Cardiac septum (tissue), 1 donor: ENCODE measurements around the gene TUBA3D. TPM values are rescaled to one million over a fixed set of nuclear protein-coding genes. Genes with fewer than 3 reads are reported as not detected.
"Not testable (repeated sequence)": the region's sequence is repeated elsewhere in the genome, so short reads cannot be mapped to it uniquely, and the experiment has no call there.

ENCODE experiments used
- DNase-seq: peaks from one replicate; pipeline ENCODE4 v3.0.0-alpha.2; 2020; ENCODE audit warnings: low spot score
- intact Hi-C: fragments of 100-400 bp; cut with DNase I; formaldehyde crosslinking; loops from one replicate; pipeline ENCODE4 v1.14.0; 2022
- total RNA-seq: library from RNA; stranded (reverse); fragmentation: NEBNext Ultra II Directional; extraction: Animal tissue kit (Norgen Biotek cat#: 25700); gene quantifications from one replicate; pipeline ENCODE4 v1.2.1, GENCODE V29; 2021
- donor health status: DM: no; HTN: no; CAD: no.

The TUBA3D gene
- total RNA-seq, 1 donor from 2014 or later: 4.0 TPM

GRCh38 chr2:131511291-131511968 lies 35.5 kb downstream of the TUBA3D start:
- DNase-seq: not testable (repeated sequence)
- intact Hi-C loops: loop anchor here (5.0 kb wide), 1 partner anchor 99 kb away; no protein-coding TSS in a partner anchor

- intact Hi-C loops: loop anchor here (5.0 kb wide), 1 partner anchor 100 kb away; no protein-coding TSS in a partner anchor
- DNase-seq: not testable (repeated sequence)
Measured at GRCh38 chr2:131511969-131512870, 36.3 kb downstream of the TUBA3D start.

- intact Hi-C loops: loop anchor here (5.0 kb wide), 1 partner anchor 102 kb away; no protein-coding TSS in a partner anchor
- DNase-seq: not testable (repeated sequence)
Measured at GRCh38 chr2:131514408-131515166, 38.7 kb downstream of the TUBA3D start.

- intact Hi-C loops: not testable (repeated sequence)
Measured at GRCh38 chr2:131515235-131515634, 39.3 kb downstream of the TUBA3D start.

GRCh38 chr2:131516011-131516410 lies 40.1 kb downstream of the TUBA3D start:
- intact Hi-C loops: no loop called here
- DNase-seq: no peak

More at GRCh38 chr2:131515235-131515634, 39.3 kb downstream of the TUBA3D start:
- DNase-seq: not testable (repeated sequence)

GRCh38 chr2:131516621-131517020 lies 40.7 kb downstream of the TUBA3D start:
- intact Hi-C loops, DNase-seq: not testable (repeated sequence)

GRCh38 chr2:131517106-131517831 lies 41.4 kb downstream of the TUBA3D start:
- DNase-seq: no peak
- intact Hi-C loops: no loop called here

- intact Hi-C loops, DNase-seq: not testable (repeated sequence)
Measured at GRCh38 chr2:131517856-131518255, 41.9 kb downstream of the TUBA3D start.

GRCh38 chr2:131518531-131518930 lies 42.6 kb downstream of the TUBA3D start:
- DNase-seq, intact Hi-C loops: not testable (repeated sequence)

GRCh38 chr2:131519466-131519865 lies 43.5 kb downstream of the TUBA3D start:
- DNase-seq: no peak
- intact Hi-C loops: no loop called here

- intact Hi-C loops, DNase-seq: not testable (repeated sequence)
Measured at GRCh38 chr2:131519871-131520470, 44.1 kb downstream of the TUBA3D start.

- no peak for DNase-seq
Measured at GRCh38 chr2:131520526-131520925, 44.6 kb downstream of the TUBA3D start.

GRCh38 chr2:131521524-131521923 lies 45.6 kb downstream of the TUBA3D start:
- DNase-seq, intact Hi-C loops: not testable (repeated sequence)

More at GRCh38 chr2:131520526-131520925, 44.6 kb downstream of the TUBA3D start:
- intact Hi-C loops: no loop called here

- DNase-seq: no peak
- intact Hi-C loops: no loop called here
Measured at GRCh38 chr2:131521961-131522781, 46.3 kb downstream of the TUBA3D start.

- DNase-seq: peak; percentile 17
- intact Hi-C loops: not testable (repeated sequence)
Measured at GRCh38 chr2:131525256-131525655, 49.3 kb downstream of the TUBA3D start.

GRCh38 chr2:131527131-131528001 lies 51.4 kb downstream of the TUBA3D start, which contains the start of gene CCDC74A:
CCDC74A (plus strand) TSS chr2:131527888; CDS start chr2:131527971, 83 bp downstream.
- peak; percentile 77 for DNase-seq
- intact Hi-C loops: not testable (repeated sequence)
